ENCODE results near the gene LRRC17. TPM values are rescaled to one million over a fixed set of nuclear protein-coding genes. Genes with fewer than 3 reads are reported as not detected.

LRRC17 gene
- polyA plus RNA-seq, 1 donor from 2014 or later, result 6.7 TPM

GRCh38 chr7:102992938-102993717 lies 80.3 kb downstream of the LRRC17 start:
- no peak overlapping the region for H3K27ac ChIP-seq (ENCODE audit: low read length)
- no peaks in the 10 kb centered on the region for H3K36me3 ChIP-seq (ENCODE audit: insufficient read depth, low read length)
- TF ChIP-seq EP300 (conservative IDR thresholded peaks at IDR 0.05; ENCODE audit: poor library complexity, severe bottlenecking) (no peak), REST (IDR thresholded peaks at IDR 0.05; ENCODE audit: borderline replicate concordance) (no peak), TAF1 (IDR thresholded peaks at IDR 0.05; ENCODE audit: low read depth) (no peak), RAD21 (conservative IDR thresholded peaks at IDR 0.05) (no peak), EZH2 (IDR thresholded peaks at IDR 0.05; ENCODE audit: borderline replicate concordance, insufficient read depth, low read length, poor library complexity, severe bottlenecking) (no peak), POLR2AphosphoS5 (IDR thresholded peaks at IDR 0.05) (no peak), SMC3 (conservative IDR thresholded peaks at IDR 0.05; ENCODE audit: poor library complexity) (no peak)
- TF ChIP-seq, protein P1, sequence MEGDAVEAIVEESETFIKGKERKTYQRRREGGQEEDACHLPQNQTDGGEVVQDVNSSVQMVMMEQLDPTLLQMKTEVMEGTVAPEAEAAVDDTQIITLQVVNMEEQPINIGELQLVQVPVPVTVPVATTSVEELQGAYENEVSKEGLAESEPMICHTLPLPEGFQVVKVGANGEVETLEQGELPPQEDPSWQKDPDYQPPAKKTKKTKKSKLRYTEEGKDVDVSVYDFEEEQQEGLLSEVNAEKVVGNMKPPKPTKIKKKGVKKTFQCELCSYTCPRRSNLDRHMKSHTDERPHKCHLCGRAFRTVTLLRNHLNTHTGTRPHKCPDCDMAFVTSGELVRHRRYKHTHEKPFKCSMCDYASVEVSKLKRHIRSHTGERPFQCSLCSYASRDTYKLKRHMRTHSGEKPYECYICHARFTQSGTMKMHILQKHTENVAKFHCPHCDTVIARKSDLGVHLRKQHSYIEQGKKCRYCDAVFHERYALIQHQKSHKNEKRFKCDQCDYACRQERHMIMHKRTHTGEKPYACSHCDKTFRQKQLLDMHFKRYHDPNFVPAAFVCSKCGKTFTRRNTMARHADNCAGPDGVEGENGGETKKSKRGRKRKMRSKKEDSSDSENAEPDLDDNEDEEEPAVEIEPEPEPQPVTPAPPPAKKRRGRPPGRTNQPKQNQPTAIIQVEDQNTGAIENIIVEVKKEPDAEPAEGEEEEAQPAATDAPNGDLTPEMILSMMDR (IDR thresholded peaks at IDR 0.05; ENCODE audit: poor library complexity, severe bottlenecking), result no peak
- no peaks in the 10 kb centered on the region for H3K79me2 ChIP-seq (replicated peaks; ENCODE audit: insufficient read depth, low read length)
- no peak overlapping the region for H2AFZ ChIP-seq (ENCODE audit: low read depth, low read length)
- H3K9ac ChIP-seq (ENCODE audit: low read length), result no peak overlapping the region
- no peaks in the 10 kb centered on the region for H3K27me3 ChIP-seq (ENCODE audit: insufficient read depth, low read depth, low read length)
- no peak overlapping the region for H3K4me3 ChIP-seq (ENCODE audit: low read length)
- no peaks in the 10 kb centered on the region for H3K9me2 ChIP-seq (ENCODE audit: insufficient read depth, low read length)
- H4K20me1 ChIP-seq (ENCODE audit: insufficient read depth), result no peaks in the 10 kb centered on the region
- no peaks in the 10 kb centered on the region for H3K9me3 ChIP-seq (ENCODE audit: low read length)
- no peak overlapping the region for H3K4me2 ChIP-seq (ENCODE audit: low read length)
- no peaks in the 10 kb centered on the region for H3F3A ChIP-seq (ENCODE audit: insufficient read depth, low read length, poor library complexity, severe bottlenecking)

DNA sequence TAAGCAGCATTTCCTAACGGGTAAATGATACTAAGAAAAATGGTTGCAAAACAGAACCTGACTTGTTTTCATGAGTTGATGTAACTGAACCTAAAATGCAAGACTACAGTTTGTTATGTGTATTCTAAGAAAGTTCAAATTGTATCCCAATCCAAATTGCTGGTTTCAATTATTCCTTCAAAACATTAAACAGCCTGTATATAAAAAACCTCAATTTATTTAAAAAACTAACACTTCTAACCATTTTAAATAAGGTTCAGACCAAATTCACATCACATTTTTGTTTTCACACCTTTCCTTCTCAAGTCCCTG lies 80.9 kb downstream of the LRRC17 start:
- no peaks in the 10 kb centered on the region for H3F3A ChIP-seq (ENCODE audit: insufficient read depth, low read length, poor library complexity, severe bottlenecking)
- no peak overlapping the region for H2AFZ ChIP-seq (ENCODE audit: low read depth, low read length)
- no peaks in the 10 kb centered on the region for H3K79me2 ChIP-seq (replicated peaks; ENCODE audit: insufficient read depth, low read length)
- no peaks in the 10 kb centered on the region for H4K20me1 ChIP-seq (ENCODE audit: insufficient read depth)
- TF ChIP-seq SMC3 (conservative IDR thresholded peaks at IDR 0.05; ENCODE audit: poor library complexity) (no peak), POLR2AphosphoS5 (IDR thresholded peaks at IDR 0.05) (no peak), EZH2 (IDR thresholded peaks at IDR 0.05; ENCODE audit: borderline replicate concordance, insufficient read depth, low read length, poor library complexity, severe bottlenecking) (no peak), TAF1 (IDR thresholded peaks at IDR 0.05; ENCODE audit: low read depth) (no peak), REST (IDR thresholded peaks at IDR 0.05; ENCODE audit: borderline replicate concordance) (no peak), MXI1 (conservative IDR thresholded peaks at IDR 0.05; ENCODE audit: poor library complexity, severe bottlenecking) (no peak), RAD21 (conservative IDR thresholded peaks at IDR 0.05) (no peak), EP300 (conservative IDR thresholded peaks at IDR 0.05; ENCODE audit: poor library complexity, severe bottlenecking) (no peak)
- TF ChIP-seq, protein P1 (IDR thresholded peaks at IDR 0.05; ENCODE audit: poor library complexity, severe bottlenecking), result no peak
- no peak overlapping the region for H3K9ac ChIP-seq (ENCODE audit: low read length)
- no peaks in the 10 kb centered on the region for H3K9me2 ChIP-seq (ENCODE audit: insufficient read depth, low read length)
- no peaks in the 10 kb centered on the region for H3K27me3 ChIP-seq (ENCODE audit: insufficient read depth, low read depth, low read length)
- no peak overlapping the region for H3K27ac ChIP-seq (ENCODE audit: low read length)
- H3K4me3 ChIP-seq (ENCODE audit: low read length), result no peak overlapping the region
- no peaks in the 10 kb centered on the region for H3K9me3 ChIP-seq (ENCODE audit: low read length)
- no peak overlapping the region for H3K4me2 ChIP-seq (ENCODE audit: low read length)
- no peaks in the 10 kb centered on the region for H3K36me3 ChIP-seq (ENCODE audit: insufficient read depth, low read length)

All from neural cell (in vitro differentiated cells).